Mesenteric fat pad (tissue), 1 donor: Measurements from ENCODE around the gene TCL1A. TPM values are rescaled to one million over a fixed set of nuclear protein-coding genes. Genes with fewer than 3 reads are reported as not detected.

Experiments used
- DNase-seq: peaks from one replicate; pipeline ENCODE4 v3.0.0-alpha.2; 2020; ENCODE audit warnings: low spot score
- total RNA-seq: library from RNA; stranded (reverse); fragmentation: NEBNext Ultra II Directional; extraction: Animal tissue kit (Norgen Biotek cat#: 25700); gene quantifications from one replicate; pipeline ENCODE4 v1.2.1, GENCODE V29; 2021
- donor health status: DM: yes; HTN: yes; CAD: no.

TCL1A gene
- total RNA-seq, 1 donor from 2014 or later, result not detected

DNA sequence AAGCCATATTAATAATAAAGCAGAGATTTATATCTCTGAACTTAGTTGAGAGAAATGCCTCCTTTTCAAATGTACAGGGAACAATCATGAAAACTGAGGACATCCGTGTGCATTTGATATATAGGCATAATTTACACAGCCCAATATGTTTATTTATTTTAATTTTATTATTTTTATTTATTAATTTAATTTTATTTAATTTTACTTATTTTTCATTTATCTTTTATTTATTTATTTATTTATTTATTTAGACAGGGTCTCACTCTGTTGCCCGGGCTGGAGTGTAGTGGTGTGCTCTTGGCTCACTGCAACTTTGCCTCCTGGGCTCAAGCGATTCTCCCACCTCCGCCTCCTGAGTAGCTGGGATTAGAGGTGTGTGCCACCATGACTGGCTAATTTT is 8.4 kb downstream of the TCL1A start:
- no peak for DNase-seq

DNA sequence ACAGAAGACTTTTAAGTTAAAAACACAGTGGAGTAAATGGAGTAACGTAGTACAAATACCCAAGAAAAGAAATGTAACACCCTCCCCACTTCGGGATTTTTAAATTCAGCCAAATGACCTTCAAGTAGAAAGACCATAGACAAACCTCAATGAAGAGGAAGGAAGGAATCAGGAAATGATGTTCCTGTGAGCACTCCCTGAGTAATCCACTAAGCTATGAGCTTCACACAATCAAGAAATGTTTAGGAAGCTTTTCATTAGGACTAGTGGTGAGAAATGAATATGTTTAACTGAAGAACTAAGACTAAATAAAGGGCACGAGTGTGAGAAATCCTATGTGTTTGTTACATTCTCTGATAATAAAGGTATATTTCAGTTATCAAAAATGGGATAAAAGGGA is 10.1 kb downstream of the TCL1A start:
- DNase-seq, result no peak

DNA sequence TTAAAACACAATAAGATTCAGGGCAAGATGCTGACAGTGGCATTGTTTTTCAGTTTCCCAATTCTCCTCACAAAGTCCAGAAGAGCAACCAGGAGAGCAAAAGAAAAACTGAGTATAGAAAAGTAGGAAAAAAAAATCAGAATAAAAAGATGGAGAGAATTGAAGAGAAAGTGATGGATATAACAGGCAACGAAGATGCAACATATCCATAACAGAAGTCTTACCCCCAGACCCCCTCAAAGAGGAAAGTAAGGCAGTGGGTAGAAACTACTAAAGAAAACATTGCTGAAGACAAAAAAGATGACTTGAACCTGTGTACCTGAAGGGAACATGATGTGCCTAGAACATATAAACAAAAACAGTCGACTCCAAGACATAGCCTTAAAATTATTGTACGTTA is 10.6 kb downstream of the TCL1A start:
- no peak for DNase-seq

DNA sequence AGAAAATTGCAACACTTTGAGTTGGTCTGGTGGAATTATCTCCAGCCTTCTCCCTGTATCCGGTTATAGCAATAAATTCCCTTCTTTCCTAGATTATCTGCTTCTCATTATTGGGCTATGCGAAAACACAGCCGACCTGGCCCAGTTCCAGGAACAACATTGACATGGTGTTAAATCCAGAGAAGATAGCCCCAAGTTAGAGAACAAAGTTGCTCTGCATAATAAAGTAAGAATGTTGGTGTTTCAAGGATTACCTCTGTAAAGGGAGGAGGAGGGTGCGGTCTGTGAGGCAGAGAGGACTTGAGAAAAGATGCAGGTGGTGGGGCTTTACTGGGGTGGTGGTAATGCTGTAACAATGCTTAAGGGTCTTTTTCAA is 12.1 kb downstream of the TCL1A start:
- no peak for DNase-seq

DNA sequence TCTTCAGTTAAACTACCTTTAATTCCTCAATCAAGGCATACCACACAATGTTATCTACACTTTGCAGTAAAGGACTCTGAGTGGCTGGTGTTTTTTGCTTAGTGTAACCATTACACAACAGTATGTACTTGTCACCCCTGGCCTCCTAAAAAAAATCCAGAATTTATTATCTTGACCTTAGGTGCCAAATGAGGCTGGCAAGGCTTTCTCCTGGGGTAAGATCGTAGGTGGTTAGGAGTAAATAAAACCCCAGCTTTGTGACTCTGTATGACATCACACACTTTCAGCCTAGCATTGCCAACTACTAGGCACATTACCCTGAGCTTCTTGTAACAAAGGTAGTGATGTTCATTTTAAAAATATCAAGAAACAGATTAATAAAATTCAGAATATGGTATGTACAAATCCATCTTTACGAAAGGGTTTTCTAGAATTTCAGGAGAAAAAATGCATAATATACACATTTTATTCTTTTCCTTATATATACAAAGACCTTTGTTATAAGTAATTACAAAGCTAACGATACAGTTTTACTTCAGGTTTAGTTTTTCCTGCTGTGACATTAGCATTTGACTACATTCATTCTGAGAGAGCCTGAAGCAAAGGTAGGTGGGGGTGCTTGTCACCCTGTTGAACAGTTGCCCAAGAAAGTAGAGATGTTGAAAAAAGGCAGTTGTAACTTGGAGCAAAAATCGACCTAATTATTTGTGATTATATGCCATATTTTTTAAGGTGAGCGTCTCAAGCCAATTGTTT is 13.5 kb downstream of the TCL1A start:
- DNase-seq, result no peak

DNA sequence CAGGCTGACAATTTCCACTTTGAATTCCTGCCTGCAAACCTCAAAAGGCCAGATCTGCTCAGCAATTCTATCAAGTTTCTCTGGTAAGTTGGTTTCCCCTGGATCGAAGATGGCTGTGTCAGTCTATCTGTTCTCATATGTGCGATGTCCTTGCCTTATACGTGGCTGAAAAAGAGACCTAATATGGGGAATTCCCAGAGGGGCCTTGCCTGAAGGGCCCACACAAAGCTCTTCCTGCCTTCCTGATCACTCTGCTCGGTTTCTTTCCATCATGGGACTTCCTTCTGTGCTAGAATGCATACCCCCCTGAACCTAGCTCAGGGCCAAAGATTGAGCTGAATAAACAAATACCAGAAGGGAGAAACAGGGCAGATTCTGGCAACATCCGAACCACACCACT is 14.5 kb downstream of the TCL1A start:
- no peak for DNase-seq

DNA sequence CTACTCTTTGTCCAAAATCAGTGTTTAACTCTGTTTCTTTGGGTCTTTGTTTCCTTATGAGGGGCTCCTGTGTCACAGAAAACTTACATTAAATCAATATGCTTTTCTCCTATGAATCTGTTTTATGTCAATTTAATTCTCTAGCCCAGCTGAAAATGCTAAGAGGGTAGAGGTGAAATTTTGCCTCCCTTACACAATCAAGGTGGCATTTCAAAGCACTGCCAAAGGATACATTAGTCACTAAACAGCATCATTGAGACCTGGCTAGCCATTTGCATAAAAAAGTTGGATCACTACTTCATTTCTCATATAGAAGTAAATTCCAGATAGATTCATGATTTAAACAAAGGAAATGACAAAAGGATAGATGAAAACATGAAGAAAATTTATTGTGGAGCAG is 15.6 kb downstream of the TCL1A start:
- no peak for DNase-seq

DNA sequence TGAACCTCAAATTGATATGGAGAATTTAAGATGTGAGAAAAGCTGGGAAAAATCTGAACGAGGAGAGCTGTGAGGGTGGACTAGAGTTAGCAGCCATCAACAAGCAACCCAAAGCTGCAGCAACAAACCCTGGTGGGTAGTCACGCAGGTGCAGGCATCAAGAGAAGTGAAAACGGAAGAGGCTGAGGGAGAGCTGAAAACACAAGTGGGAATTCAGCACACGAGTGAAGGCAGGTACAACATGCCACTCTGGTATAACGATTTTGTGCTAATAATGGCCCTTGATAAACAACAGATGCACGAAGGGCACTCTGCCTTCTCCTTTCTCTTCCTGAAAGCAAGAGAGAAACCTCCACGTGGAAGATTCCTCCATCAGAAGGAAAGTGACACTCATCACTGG is 16.2 kb downstream of the TCL1A start:
- no peak for DNase-seq

DNA sequence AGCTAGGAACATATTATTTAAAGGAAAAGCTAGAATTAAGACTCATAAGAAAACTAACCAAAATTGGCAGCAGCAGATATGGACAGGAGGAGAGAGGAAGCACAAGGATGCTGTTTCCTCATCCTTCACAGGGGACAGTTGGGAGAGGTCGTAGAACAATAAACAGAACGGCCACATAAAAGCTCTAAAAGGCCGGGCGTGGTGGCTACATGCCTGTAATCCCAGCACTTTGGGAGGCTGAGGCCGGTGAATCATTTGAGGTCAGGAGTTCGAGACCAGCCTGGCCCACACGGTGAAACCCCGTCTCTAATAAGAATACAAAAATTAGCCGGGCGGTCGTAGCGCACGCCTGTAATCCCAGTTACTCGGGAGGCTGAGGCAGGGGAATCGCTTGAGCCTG is 17.2 kb downstream of the TCL1A start:
- DNase-seq, result no peak

DNA sequence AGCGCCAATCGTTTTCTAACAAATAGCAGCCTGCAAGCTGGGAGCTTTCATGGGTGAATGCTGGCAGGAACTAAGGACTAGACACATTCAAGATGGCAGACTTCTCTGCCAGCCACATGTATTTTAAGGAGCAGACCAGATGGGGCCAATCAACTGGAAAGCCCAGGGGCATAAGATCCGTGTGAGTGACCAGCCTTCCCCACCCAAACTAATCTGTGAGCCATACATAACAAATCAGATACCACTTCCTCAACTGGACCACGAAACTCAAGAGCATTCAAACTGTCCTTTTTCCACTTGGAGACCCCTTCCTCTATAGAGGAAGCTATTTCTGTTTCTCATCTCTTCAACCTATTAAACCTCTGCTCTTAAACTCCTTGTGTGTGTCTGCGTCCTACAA is 18.0 kb downstream of the TCL1A start:
- no peak for DNase-seq

DNA sequence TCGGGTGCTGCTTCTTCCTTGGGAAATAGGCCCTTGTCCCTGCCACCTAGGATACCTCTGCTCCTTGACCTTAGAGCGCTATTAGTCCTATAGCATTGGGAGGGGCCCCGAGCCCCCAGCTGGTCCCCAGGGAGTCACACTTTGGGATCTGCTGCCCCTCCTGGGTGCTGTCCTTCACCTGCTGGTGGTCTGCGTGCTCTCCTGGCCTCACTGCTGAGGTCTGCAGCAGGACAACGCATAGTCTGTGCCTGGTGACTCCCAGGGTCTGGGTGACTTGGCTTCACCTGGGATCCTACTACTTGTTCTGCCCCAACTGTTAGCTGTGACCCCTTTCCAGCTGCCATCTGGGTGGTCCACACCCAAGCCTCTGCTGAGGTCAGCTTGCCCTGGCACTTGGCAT is 18.9 kb downstream of the TCL1A start:
- no peak for DNase-seq

DNA sequence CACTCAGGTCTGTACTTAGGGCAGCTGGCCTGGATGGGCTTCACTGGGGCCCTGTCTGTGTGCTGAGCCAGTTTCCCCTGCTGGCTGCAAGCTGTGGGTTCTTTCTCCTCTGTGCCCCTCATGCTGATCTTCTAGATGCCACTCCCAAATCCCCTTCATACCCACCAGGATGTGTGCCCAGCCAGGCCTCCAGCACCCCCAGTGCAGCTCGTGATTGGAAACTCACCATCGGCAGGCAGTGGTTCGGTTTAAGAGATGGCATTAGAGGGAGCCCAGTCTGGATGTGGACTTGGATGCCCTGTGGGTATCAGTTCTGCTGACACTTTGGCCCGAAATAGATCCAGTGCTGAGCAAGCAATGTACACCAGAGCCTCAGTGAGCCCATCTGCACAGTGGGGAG is 21.8 kb downstream of the TCL1A start:
- DNase-seq, result no peak

DNA sequence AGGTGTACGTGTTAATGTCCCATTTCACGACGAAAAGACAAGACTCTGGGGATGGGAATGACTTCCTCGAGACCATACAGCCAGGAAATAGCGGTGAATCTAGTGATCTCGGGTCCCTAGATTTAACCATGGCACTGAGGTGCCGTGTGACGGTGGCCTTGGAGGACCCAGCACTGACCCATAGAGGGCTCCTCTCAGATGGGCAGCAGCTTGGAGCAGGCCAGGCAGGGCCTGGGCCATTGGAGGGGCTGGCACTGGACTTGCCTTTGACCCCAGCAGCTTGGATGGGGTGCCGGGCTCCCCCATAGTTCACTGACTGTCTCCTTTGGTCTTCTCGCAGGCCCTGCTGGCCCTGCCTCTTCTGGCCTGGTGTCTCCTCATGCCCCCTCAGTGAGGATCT is 22.3 kb downstream of the TCL1A start:
- DNase-seq, result no peak

DNA sequence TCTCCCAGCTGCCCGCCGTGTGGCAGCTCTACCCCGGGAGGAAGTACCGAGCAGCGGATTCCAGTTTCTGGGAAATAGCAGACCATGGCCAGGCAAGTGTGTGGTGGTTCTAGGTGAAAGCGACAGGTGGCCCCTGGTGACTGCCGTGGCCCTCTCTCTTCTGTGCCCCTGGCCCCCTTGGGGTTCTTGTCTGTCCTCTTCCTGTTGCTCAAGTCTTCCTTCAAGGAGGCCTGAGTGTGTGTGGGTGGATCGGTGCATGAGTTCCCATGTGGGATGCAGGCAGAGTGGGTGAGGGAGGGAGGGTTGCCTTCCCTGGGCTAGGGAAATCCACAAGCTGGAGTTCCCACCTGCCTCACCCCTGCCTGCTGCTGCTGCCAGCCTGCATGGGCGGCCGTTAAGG is 23.1 kb downstream of the TCL1A start:
- DNase-seq, result no peak

DNA sequence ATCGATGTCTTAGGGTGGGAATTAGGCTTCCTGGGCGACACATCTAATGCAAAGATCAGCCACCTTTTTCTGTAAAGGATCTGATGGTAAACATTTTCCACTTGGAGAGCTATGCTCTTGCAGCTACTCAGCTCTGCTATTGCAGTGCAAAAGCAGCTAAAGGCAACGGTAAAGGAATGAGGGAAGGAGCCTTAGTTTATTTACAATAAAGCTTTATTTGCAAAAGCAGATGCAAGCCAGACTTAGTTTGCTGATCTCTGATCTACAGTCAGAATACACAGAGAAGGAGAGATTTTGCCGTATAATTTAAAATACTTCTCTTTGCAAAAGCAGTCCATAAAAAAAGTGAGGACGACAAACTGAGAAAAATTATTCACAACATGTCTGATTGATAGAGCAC is 24.5 kb downstream of the TCL1A start:
- DNase-seq, result no peak

DNA sequence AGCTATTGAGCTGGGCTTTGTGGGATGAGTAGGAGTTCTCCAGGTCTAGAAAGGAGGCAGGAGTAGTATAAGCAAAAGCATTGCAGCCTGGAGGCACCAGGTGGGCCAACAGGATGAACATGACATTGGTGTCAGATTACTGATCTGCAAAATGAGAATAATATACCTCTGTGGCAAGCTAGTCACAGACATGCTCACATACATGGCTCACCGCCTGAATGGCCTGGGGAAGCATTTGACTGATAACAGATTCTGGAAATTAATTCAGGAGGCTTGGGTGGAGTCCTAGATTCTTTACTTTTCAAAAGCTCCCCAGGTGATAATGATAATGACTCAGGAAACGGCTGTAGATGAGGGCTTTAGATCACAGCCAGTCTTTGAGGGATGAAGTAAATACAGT is 27.0 kb downstream of the TCL1A start:
- DNase-seq, result no peak

DNA sequence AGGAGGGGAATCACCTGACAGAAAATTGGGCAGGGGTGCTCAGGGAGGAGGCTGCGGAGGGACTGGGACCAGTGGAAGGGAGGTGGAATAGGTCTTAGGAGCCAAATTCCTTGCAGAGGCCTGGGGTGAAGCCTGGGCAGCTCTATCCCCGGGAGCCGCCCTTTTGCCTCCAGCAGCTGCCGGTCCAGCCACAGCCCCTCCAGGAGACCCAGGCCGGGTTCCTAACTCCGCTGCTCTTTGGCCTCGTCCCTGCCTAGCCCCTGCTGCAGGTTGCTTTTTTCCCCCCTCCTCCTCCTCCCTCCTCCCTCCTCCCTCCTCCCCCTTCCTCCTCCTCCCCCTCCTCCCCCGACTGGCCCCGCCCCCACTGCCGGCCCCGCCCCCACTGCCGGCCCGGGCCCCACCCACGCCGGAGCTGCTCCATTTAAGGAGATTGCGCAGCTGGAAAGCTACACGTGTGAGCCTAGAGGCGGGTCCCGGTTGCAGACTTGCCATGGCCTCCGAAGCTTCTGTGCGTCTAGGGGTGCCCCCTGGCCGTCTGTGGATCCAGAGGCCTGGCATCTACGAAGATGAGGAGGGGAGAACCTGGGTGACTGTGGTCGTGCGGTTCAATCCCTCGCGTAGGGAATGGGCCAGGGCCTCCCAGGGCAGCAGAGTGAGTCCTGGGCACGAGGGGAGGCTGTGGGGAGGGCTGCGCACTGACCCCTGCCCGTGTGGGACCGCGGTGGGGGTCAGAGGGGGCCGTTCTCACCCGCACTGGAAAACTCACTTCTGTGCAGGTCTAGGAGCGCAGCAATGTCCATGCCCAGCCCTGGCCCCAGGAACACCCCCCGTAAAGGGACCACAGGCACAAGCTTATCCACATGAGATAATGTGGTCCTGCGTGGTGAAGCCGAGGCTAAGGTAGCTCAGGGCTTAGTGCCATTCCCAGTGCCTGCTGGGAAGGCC is 27.7 kb downstream of the TCL1A start, which contains the start of gene TCL1B:
TCL1B (plus strand) TSS at position 449 of the 945 bp plus-strand sequence; CDS start at position 491, 42 bp downstream.
- DNase-seq, result no peak

DNA sequence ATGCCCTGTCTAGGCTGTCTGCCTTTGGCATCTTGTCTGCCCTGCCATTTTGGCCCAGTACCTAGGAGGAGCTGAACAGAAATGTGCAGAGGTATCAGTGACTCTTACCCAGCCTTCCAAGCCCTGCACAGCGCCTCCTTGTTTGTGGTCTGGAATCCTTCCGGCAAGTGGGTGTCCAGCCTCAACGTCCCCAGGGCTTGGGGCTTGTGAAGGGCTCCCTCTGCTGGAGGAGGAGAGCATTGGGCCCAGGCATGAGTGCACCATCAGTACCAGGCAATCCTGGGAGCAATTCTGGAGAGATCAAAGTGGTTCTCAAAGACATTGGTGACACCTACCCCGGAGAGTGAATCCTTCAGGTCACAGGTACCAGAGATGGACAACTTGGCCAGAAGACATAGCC is 30.1 kb downstream of the TCL1A start:
- DNase-seq, result no peak

DNA sequence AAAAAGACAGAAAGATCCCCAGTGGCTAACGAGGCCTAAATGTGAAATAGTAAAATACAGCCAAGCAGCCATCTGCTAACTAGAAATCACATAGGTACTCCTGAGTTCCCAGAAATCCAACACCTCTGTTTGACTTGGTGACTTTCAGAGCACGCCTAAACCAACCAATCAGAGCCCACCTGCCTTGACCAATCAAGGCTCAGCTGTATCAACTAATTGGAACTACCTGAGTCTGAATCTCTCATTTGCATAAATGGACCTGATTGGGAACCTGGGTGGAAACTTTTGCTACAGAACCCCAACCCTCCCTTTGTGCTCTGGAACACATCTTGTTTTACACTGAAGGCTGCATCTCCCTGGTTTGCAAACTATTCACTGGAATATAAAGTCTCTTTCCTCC is 32.8 kb downstream of the TCL1A start:
- no peak for DNase-seq

DNA sequence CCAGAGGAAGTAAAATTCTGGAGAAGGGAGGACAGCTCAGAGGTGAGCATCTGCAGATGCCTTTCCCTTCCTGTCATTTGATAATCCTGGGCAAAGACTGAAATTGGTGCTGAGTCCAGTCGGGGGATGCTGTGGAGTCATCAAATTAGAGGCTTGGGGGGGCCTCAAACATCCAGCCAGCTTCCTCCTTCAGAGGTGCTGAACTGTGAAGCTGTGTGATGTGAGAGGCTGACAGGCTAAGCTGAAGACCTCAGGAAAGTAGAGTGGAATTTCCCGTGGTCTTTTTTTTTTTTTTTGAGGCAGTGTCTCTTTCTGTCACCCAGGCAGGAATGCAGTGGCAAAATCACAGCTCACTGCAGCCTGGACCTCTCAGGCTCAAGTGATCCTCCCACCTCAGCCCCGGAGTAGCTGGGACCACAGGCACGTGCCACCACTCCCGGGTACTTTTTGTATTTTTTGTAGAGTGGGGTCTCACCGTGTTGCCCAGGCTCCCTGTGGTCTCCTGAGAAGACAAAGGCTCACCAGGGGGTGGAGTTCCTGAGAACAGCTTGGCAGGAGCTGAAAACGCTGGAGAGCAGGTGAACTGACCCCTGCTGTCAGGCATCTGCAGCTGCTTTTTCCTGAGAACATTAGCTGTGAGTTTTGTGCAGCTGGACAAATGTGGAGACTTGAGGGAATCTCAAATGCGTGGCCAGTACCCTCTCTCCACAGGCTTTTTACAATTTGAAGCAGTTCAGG is 33.8 kb downstream of the TCL1A start:
- DNase-seq, result no peak

DNA sequence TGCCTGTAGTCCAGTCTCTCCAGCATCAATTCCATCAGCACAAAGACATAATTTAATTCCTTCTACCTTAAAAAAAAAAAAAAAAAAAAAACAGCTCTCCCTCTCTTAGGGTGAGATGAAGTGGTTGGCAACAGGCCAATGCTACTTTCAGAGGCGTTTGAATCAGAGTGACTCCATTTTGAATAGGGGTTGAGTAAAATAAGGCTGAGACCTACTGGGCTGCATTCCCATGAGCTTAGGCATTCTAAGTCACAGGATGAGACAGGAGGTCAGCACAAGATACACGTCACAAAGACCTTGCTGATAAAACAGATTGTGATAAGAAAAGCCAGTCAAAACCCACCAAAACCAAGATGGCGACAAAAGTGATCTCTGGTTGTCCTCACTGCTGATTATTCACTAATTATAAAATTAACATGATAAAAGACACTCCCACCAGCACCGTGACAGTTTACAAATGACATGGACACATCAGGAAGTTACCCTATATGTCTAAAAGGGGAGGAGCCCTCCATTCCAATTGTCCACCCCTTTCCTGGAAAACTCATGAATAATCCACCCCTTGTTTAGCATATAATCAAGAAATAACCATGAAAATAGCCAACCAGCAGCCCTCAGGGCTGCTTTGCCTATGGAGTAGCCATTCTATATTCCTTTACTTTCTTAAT is 34.6 kb downstream of the TCL1A start:
- no peak for DNase-seq
